ENCODE measurements around the gene PTH1R.

Gene PTH1R

GRCh38 chr3:46882377-46883053, 5.0 kb downstream of the PTH1R start:
- Histone ChIP-seq H3K27ac (ENCODE audit: poor library complexity, severe bottlenecking) (no peak overlapping the region), H3K27me3 (ENCODE audit: insufficient read depth, poor library complexity, severe bottlenecking) (peaks cover 34% of the 10 kb centered on the region), H3K4me3 (ENCODE audit: severe bottlenecking) (peak overlapping the region; percentile 26), H3K4me1 (ENCODE audit: insufficient read depth, poor library complexity, severe bottlenecking) (no peaks in the 10 kb centered on the region), H3K9me3 (ENCODE audit: severe bottlenecking) (no peaks in the 10 kb centered on the region), H3K36me3 (ENCODE audit: low read depth) (no peaks in the 10 kb centered on the region)
- peak; percentile 40 for ATAC-seq (ENCODE audit: low read depth)
- no peak for DNase-seq (ENCODE audit: low spot score)
- no peak for TF ChIP-seq CTCF (IDR thresholded peaks at IDR 0.05; ENCODE audit: poor library complexity, severe bottlenecking)

- TF ChIP-seq CTCF (IDR thresholded peaks at IDR 0.05; ENCODE audit: poor library complexity, severe bottlenecking), result no peak
- Histone ChIP-seq H3K4me1 (ENCODE audit: insufficient read depth, poor library complexity, severe bottlenecking) (no peaks in the 10 kb centered on the region), H3K36me3 (ENCODE audit: low read depth) (no peaks in the 10 kb centered on the region), H3K9me3 (ENCODE audit: severe bottlenecking) (no peaks in the 10 kb centered on the region), H3K27ac (ENCODE audit: poor library complexity, severe bottlenecking) (no peak overlapping the region), H3K27me3 (ENCODE audit: insufficient read depth, poor library complexity, severe bottlenecking) (peaks cover 34% of the 10 kb centered on the region), H3K4me3 (ENCODE audit: severe bottlenecking) (peak overlapping the region; percentile 26)
- ATAC-seq (ENCODE audit: low read depth) (peak; percentile 44; the same call in 1 of the 3 replicates), DNase-seq (ENCODE audit: low spot score) (no peak)
Observed at GRCh38 chr3:46883054-46883829, 5.7 kb downstream of the PTH1R start.

DNA sequence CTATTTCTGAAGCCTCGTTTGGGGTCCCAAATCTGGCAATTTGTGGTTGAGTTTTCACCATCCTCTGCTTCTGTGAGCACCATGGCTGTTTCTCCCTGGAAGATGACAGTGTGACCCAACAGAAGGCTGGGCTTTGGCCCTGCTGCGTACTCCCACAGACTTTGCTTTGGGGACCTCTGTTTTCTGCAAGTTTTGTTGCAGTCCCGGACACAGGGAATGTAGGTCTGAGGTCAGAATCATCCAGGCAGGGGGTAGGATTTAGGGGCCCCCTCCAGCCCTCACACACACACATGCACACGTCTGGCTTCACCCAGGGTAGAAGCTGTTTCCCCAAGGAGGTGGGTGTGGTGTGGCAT, 6.3 kb downstream of the PTH1R start:
- Histone ChIP-seq H3K4me1 (ENCODE audit: insufficient read depth, poor library complexity, severe bottlenecking) (no peaks in the 10 kb centered on the region), H3K27ac (ENCODE audit: poor library complexity, severe bottlenecking) (no peak overlapping the region), H3K27me3 (ENCODE audit: insufficient read depth, poor library complexity, severe bottlenecking) (peaks cover 34% of the 10 kb centered on the region), H3K36me3 (ENCODE audit: low read depth) (no peaks in the 10 kb centered on the region), H3K4me3 (ENCODE audit: severe bottlenecking) (no peak overlapping the region), H3K9me3 (ENCODE audit: severe bottlenecking) (no peaks in the 10 kb centered on the region)
- no peak for TF ChIP-seq CTCF (IDR thresholded peaks at IDR 0.05; ENCODE audit: poor library complexity, severe bottlenecking)
- no peak for ATAC-seq (ENCODE audit: low read depth)
- no peak for DNase-seq (ENCODE audit: low spot score)

- Histone ChIP-seq H3K4me3 (ENCODE audit: severe bottlenecking) (no peak overlapping the region), H3K27me3 (ENCODE audit: insufficient read depth, poor library complexity, severe bottlenecking) (peaks cover 34% of the 10 kb centered on the region)
- no peak for TF ChIP-seq CTCF (IDR thresholded peaks at IDR 0.05; ENCODE audit: poor library complexity, severe bottlenecking)
Observed at GRCh38 chr3:46884427-46884826, 6.9 kb downstream of the PTH1R start.

DNA sequence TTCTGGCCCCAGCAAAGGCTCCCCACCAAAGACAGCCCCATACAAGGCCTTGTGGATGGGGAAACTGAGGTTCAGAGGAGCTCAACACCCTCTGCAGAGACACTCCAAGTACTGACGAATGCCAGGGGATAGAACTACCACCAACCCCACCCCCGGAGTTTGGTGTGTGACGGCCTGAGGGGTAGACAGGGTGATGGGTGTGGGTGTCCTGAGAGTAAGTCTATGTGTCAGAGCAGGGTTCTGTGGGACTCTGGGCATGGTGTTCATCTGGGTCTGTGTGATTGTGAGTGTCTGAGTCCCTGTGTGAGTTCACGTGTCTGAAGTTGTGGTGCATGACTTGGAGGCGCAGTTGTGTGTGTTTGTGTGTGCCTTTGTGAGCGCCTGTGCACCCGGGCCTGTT, 7.4 kb downstream of the PTH1R start:
- no peak for TF ChIP-seq CTCF (IDR thresholded peaks at IDR 0.05; ENCODE audit: poor library complexity, severe bottlenecking)
- no peak for ATAC-seq (ENCODE audit: low read depth)

More at GRCh38 chr3:46884427-46884826, 6.9 kb downstream of the PTH1R start:
- Histone ChIP-seq H3K36me3 (ENCODE audit: low read depth) (no peaks in the 10 kb centered on the region), H3K4me1 (ENCODE audit: insufficient read depth, poor library complexity, severe bottlenecking) (no peaks in the 10 kb centered on the region), H3K9me3 (ENCODE audit: severe bottlenecking) (no peaks in the 10 kb centered on the region), H3K27ac (ENCODE audit: poor library complexity, severe bottlenecking) (no peak overlapping the region)
- DNase-seq (ENCODE audit: low spot score) (no peak), ATAC-seq (ENCODE audit: low read depth) (no peak)

More for the DNA sequence above, 7.4 kb downstream of the PTH1R start:
- no peak overlapping the region for H3K4me3 ChIP-seq (ENCODE audit: severe bottlenecking)
- peaks cover 34% of the 10 kb centered on the region for H3K27me3 ChIP-seq (ENCODE audit: insufficient read depth, poor library complexity, severe bottlenecking)
- DNase-seq (ENCODE audit: low spot score), result no peak
- H3K9me3 ChIP-seq (ENCODE audit: severe bottlenecking), result no peaks in the 10 kb centered on the region
- no peaks in the 10 kb centered on the region for H3K36me3 ChIP-seq (ENCODE audit: low read depth)
- H3K4me1 ChIP-seq (ENCODE audit: insufficient read depth, poor library complexity, severe bottlenecking), result no peaks in the 10 kb centered on the region
- no peak overlapping the region for H3K27ac ChIP-seq (ENCODE audit: poor library complexity, severe bottlenecking)
